GM12875 (cell line): ENCODE data around the gene AURKAIP1.

Source experiments
- H3K4me3 ChIP-seq: one replicate; pipeline ENCODE4 v1.5.1; 2011; ENCODE audit warnings: low read depth, low read length, control low read depth
- TF ChIP-seq, protein P1 (sequence below): IDR thresholded peaks from 2 replicates; pipeline ENCODE4 v1.5.1; 2011; ENCODE audit warnings: low read depth, mild to moderate bottlenecking, control low read depth, inconsistent platforms, low read length, moderate library complexity, borderline replicate concordance; ENCODE audit not compliant: insufficient read depth

Gene AURKAIP1

GRCh38 chr1:1376551-1377226 is 1.7 kb upstream of the AURKAIP1 start:
- TF ChIP-seq, protein P1, sequence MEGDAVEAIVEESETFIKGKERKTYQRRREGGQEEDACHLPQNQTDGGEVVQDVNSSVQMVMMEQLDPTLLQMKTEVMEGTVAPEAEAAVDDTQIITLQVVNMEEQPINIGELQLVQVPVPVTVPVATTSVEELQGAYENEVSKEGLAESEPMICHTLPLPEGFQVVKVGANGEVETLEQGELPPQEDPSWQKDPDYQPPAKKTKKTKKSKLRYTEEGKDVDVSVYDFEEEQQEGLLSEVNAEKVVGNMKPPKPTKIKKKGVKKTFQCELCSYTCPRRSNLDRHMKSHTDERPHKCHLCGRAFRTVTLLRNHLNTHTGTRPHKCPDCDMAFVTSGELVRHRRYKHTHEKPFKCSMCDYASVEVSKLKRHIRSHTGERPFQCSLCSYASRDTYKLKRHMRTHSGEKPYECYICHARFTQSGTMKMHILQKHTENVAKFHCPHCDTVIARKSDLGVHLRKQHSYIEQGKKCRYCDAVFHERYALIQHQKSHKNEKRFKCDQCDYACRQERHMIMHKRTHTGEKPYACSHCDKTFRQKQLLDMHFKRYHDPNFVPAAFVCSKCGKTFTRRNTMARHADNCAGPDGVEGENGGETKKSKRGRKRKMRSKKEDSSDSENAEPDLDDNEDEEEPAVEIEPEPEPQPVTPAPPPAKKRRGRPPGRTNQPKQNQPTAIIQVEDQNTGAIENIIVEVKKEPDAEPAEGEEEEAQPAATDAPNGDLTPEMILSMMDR: no peak
- no peak overlapping the region for H3K4me3 ChIP-seq

DNA sequence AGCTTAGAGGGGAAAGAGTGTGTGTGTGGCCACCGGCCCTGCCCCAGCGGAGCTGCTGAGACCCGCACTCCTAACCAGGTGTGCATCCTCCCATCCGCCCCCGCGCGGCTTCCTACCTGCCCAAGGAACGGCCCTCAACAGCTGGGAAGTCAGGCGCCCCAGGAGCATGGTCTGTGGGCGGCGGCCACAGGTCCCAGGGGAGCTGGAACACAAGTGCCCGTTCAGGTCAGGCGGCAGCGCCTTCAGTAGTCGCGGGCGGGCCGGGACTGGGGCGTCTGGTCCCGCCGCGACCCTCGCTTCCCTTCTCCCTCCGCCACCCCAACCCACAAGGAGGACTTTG is 448 bp downstream of the AURKAIP1 start:
- TF ChIP-seq, protein P1: no peak
- H3K4me3 ChIP-seq: peak overlapping the region; percentile 99

GRCh38 chr1:1373815-1374588 is 1.0 kb downstream of the AURKAIP1 start:
- TF ChIP-seq, protein P1: no peak
- H3K4me3 ChIP-seq: peak overlapping the region; percentile 99

- no peak overlapping the region for H3K4me3 ChIP-seq
- TF ChIP-seq, protein P1: no peak
These were observed 1.8 kb downstream of the AURKAIP1 start for GRCh38 chr1:1373051-1373814.

- H3K4me3 ChIP-seq: no peak overlapping the region
- TF ChIP-seq, protein P1: peak; percentile 96
These were observed 3.0 kb downstream of the AURKAIP1 start for GRCh38 chr1:1371746-1372711.

DNA sequence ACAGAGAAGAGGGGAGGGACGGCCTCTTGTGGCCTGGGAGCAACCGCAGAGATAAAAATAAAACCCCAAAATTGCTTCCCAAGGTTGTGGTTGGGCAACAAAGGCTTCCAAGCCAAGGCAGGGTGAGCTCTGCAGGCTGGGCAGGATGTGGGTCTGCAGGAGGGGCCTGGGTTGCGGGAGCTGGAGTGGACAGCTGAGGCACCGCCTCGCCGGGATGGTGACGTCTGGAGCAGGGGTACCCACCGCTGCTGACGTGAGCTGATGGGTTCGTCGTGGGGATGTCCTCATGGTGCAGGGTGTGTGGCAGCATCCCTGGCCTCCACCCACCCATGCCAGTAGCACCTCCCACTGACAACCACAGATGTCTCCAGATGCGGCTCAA is 3.7 kb downstream of the AURKAIP1 start:
- TF ChIP-seq, protein P1: no peak
- H3K4me3 ChIP-seq: no peak overlapping the region
